ENCODE data around the gene DUSP28. TPM values are rescaled to one million over a fixed set of nuclear protein-coding genes. Genes with fewer than 3 reads are reported as not detected.
A peak's percentile ranks its signal among the peaks of the same experiment; 100 is the strongest.

Gene DUSP28
- total RNA-seq, 1 donor from 2014 or later: 1.9 TPM

DNA sequence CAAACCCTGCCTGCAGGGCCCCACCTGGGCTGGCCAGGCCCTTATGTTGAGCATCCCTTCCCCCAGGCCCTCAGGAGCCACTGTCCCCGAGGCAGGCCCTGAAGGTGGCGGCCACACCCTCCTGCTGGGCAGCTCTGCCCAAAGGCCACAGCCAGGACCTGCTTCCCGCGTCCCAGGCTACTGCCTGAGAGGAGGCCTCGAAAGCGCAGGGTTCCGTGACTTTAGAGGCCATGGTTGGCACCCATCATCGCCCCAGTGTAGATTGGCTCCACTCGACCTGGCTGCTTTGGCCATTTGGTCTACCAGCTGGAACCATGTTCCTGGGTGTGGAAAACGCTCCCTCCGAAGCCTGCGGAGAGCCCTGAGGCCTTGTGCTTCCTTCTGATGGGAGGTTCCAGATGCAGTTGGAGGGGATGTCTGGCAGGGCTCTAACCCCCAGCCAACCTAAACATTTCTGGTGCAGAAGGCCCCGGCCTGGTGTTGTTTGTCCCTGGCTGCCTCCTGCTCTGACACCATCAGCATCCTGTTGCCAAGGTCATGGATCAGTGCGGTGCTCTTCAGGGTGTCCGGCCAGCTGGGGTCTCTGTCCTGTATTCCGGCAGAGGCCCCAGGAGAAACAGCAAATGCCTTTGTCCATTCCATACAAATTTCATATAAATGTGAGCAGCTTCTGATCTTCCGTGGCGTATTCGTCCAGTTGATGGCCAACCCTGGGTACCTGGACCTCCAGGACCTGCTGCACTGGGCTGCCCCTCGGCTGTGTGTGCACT is 41.1 kb downstream of the DUSP28 start:
- peak; percentile 16 for DNase-seq

DNA sequence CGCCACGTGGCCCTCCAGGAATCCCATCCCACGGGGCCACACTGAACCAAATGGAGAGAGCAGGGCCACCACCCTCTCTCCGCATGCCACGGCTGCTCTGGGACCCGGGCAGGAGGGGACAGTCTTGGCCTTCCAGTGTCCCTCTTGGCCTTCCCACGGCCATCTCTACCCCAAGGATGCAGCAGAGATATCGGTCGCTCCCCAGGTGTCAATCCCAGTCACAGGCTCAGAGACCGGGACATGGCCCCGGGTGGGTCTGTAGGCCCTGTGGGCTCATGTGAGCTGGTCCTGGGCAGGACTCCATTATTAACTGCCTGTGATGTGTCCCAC is 41.6 kb downstream of the DUSP28 start:
- DNase-seq: no peak

DNA sequence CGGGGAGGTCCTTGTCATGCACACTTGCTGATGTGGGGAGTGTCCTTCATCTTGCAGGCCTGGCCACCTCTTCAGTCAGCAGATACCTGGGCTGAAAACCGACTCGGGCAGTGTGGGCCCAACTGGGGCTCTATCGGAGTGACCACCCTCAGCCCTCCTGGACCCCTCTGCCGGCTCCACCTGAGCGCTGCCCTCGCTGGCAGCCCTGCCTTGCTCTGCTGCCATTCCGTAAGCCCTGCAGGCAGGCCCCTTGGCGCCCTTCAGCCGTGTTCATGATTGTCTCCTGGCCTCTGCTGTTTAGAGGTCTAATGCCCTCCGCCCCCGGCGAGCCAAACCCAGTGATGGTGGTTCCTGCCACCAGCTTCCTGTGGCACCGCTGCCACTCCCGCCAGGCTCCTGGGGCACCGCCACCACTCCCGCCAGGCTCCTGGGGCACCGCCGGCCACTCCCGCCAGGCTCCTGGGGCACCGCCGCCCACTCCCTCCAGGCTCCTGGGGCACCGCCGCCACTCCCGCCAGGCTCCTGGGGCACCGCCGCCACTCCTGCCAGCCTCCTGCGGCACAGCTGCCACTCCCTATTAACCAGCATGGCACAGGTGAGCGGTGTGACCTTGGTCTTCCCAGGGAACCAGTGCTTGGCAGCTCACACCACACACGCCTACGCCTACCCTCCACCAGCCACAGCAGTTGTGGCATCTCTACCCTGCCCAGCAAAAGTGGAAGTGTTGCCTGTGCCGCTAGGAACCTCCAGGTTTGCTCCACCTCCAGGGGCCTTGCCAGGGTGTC is 42.3 kb downstream of the DUSP28 start:
- DNase-seq: no peak

DNA sequence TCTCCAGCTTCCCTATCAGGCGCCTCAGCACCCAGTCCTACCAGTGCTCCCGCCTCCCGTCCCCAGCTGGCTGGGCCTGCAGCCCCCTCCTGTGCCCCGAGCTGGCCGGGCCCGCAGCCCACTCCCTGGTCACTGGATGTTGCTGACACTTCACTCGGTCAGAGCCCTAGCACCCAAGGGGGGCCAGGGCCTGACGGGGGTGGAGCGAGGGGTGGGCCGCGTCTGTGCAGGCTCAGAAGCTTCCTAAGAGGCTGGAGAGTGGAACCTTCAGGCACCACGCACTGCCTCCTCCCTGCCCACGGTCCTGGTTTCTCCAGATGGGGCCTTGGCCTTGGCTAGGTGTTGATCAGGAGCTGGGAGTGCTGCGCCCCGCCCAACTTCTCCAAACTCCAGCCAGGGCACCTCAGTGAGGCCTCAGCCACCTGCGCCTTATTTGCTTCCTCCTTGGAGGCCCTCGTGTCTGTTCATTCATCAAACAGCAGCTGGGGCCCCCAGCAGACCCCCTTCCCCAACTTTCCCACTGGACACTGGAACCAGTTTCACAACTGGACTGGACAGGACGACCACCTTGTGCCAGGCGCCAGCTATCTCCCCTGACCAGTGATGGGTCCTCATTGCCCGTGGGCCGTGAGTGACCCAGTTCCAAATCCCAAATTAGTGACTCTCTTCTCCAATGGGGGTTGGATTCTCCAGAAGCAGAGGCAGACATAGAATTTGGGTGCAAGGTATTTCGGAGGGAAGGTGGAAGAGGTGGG is 43.1 kb downstream of the DUSP28 start:
- DNase-seq: no peak

DNA sequence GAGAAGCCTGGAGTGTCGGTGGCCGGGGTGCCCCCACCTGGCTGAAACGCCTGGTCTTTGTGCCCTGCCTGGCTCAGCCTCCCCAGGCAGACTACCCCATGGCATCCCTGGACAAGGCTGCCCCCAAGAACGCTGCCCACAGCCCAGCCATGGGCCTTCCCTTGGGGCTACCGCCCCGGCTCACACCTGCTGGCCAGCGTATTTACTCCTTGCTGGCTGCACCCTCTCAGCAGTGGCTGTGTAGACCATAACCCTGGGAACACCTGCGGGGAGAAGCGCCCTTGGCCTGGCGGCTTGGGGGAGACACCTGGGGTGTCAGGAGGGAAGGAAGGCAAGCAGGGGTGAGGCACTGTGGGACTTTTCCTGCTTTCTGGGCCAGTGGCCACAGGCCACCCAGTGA is 43.7 kb downstream of the DUSP28 start:
- no peak for DNase-seq

DNA sequence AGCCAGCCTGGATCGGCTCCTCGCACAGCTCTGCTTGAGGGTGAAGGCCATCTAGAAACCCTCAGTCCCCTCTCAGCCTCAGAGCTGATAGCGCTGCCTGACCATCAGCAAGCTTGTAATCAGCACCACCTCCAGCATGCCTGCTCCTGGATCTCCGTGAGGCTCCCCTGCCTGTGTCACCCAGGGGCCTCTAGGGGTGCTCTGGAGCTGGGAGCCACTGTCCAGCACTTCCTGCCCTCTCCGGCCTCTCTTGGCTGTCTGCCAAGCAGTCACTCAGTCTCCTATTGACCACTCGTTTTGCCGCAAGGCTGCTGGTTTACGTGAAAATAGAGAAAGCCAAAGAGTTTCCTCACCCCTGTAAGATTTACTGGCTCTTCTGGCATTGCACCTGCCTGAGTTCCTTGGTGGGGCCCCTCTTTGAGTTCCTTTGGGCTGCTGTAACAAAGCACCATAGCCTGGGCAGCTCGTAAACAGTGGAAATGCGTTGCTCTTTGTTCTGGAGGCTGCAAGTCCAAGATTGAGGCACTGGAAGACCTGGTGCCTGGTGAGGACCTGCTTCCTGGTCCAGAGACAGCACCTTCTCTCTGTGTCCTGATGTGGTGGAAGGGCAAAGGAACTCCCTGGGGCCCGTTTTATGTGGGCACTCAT is 44.3 kb downstream of the DUSP28 start:
- DNase-seq: peak; percentile 91

DNA sequence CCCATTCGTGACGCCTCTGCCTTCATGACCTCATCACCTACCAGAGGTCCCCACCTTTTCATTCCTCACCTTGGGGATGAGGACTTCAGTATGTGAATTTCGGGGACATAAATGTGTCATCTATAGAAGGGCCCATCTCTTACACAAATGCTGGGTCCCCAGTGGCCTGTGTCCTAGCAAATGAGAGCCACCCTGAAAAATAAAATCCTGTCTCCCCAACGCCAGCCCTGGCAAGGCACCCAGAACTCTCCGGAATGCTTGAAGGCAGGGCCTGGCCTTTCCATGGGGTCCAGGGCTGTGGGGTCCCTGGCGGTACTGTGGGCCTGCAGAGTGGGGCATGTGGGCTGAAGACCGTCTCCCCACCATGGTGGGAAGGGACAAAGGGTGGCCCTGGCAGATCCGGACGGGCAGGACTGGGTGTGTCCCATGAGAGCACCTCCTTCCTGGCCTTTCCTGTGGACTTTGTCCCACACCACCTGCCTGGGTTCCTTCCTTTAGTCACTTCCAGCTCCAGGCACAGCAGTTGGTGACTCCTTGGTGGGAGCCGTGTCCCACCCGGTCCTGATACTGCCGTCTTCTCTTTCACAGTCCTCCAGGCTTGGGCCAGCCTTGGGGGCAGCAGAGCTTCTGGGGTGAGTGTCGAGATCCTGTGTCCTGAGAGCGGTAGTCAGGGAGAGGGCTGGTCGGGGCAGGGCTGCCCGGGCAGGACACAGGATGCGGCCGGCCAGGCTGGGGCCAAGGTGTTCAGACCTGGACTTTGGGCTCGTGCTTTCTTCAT is 45.0 kb downstream of the DUSP28 start:
- no peak for DNase-seq

DNA sequence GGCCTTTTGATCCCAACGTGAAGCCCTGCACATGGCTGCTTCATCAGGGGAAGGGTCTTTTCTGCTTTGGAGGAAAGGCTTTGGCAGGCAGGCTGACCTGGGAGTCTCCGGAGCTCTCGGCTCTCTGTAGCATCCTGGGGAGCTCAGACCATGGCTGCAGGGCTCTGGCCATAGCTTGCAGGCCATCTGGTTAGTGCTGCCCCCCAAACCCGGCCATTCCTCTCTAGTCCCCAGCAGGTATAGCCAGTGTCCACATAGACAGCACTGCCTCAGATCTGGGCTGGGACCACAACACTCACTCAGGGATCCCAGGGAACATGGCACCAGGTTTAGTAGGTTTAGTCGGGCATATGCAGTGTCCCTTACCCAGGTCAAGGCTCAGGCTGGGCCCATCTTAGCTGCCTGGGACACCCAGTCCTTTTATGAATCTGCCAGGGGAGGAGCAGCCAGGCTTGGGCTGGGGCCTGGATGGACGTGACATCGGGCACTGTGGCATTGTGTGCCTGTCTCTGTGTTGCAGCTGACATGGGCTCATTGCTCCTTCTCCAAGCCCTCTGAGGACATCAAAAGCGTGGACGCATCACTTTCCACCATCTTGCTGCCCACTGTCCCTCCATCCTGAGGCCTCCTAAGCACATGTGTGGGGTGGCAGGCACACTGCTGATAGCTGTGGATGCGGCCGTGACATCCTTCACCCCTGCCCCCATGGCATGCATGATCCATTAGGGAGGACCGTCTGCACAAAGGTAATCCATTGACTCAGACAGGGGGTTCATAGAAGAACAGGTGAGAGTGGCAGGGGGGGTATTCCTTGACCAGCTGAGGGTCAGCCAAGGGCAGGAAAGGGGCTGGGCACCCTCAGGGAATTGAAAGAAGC is 45.9 kb downstream of the DUSP28 start:
- no peak for DNase-seq

DNA sequence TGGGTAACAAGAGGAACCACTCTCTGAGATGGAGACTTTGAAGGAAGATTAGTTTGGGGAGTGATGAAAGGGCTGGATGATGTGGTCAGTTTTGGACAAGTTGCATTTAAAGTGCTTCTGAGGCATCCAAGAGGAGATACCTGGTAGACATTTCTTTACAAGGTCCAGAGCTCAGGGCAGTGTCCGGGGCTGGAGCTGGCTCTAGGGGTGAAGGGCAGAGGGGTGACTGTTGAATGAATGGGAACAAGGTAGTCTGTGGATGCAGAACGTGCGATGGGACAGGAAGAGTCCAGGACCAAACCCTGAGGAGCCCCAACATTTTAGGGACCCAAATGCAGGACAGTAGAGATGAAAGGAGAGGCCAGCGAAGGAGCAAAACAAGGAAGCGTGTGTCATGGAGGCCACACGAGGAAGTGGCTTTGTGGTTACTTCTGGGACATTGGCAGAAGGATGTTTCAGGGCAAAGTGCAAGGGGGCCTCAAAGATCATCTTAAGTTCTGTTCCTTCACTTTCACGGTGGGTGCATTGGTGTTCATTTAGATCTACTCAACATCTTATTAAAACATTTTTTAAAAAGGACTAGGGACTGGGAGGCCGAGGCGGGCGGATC is 51.5 kb downstream of the DUSP28 start:
- DNase-seq: no peak

Other genes with a start within 250 kb of the DUSP28 start
- 8.3 and 11.3 TPM in 2 replicates for gene GPC1, start 124.7 kb upstream of the DUSP28 start, total RNA-seq
- gene ANKMY1, start 2.4 kb upstream of the DUSP28 start, total RNA-seq: 6.3 and 6.8 TPM in 2 replicates
- 42.5 and 117 TPM in 2 replicates for gene RNPEPL1, start 8.1 kb downstream of the DUSP28 start, total RNA-seq
- 31.0 and 40.8 TPM in 2 replicates for gene CAPN10, start 26.4 kb downstream of the DUSP28 start, total RNA-seq
- gene GPR35, start 65.1 kb downstream of the DUSP28 start, total RNA-seq: 0.33 and 0.85 TPM in 2 replicates
- not detected in 2 replicates for gene AQP12B, start 122.5 kb downstream of the DUSP28 start, total RNA-seq
- not detected in 2 replicates for gene AQP12A, start 131.5 kb downstream of the DUSP28 start, total RNA-seq

Measured in dermis blood vessel endothelial cell (primary cell).